ENCODE results near the gene KRT6A.

DNA sequence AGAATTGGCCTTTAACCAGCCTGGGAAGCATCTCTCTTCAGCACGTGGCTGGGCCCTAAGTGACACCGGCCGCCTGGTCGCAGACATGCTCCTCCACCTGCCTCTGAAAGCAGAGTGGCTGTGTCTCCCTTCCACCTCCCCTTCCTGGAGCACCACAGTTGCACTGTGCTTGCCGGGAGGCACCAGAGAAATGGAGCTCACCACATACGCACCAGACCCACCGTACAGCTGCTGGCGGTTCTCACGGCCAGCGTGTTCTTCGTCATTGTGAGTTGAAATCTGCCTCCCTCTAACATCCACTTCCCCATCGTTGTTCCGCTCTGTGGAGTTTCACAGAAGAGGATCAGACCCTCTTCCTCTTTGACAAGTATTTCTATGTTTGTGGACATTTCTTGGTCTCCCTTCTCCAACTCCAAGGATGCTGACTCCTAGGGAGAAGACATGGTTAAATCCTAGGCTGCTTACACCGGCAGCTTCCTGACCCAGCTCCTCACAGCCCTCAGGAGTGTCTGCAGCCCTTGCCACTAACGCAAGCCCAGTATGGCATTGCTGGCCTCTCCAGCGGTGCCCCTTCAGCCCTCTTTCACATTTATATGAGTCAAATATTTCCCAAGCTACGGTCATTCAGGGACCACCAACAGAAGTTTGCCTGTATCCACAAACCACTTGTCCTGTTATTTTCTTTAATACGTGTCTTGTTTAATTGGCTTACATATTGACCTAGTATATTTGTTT is 38.7 kb upstream of the KRT6A start:
- TF ChIP-seq, protein P1, sequence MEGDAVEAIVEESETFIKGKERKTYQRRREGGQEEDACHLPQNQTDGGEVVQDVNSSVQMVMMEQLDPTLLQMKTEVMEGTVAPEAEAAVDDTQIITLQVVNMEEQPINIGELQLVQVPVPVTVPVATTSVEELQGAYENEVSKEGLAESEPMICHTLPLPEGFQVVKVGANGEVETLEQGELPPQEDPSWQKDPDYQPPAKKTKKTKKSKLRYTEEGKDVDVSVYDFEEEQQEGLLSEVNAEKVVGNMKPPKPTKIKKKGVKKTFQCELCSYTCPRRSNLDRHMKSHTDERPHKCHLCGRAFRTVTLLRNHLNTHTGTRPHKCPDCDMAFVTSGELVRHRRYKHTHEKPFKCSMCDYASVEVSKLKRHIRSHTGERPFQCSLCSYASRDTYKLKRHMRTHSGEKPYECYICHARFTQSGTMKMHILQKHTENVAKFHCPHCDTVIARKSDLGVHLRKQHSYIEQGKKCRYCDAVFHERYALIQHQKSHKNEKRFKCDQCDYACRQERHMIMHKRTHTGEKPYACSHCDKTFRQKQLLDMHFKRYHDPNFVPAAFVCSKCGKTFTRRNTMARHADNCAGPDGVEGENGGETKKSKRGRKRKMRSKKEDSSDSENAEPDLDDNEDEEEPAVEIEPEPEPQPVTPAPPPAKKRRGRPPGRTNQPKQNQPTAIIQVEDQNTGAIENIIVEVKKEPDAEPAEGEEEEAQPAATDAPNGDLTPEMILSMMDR (IDR thresholded peaks at IDR 0.05), result no peak
- TF ChIP-seq POLR2A (IDR thresholded peaks at IDR 0.05), result no peak
- TF ChIP-seq EP300 (IDR thresholded peaks at IDR 0.05), result no peak
